Measurements from ENCODE around the gene MMP24. TPM values are rescaled to one million over a fixed set of nuclear protein-coding genes. Genes with fewer than 3 reads are reported as not detected.

The MMP24 gene
- polyA plus RNA-seq, 2 donors = 0.10 to 0.12 TPM

GRCh38 chr20:35297155-35297554, 70.7 kb downstream of the MMP24 start:
- H3K36me3 ChIP-seq (ENCODE audit: control insufficient read depth in 2 of 2, insufficient read depth in 2 of 2, low read length in 1 of 2) = no peaks in the 10 kb centered on the region
- H3K4me1 ChIP-seq (ENCODE audit: control insufficient read depth in 2 of 2, insufficient read depth in 2 of 2, low read length in 1 of 2) = peaks cover 0 to 21% of the 10 kb centered on the region in 2 donors
- 58 to 61% methylated on average over 8 of the region's 8 CpGs for WGBS, 2 donors
- peak overlapping the region in 1 of 2 donors; percentile 44 for H3K27ac ChIP-seq (ENCODE audit: low read depth in 2 of 2, low read length in 1 of 2)
- no peaks in the 10 kb centered on the region for H3K27me3 ChIP-seq (ENCODE audit: control insufficient read depth in 1 of 2, insufficient read depth in 2 of 2, low read length in 2 of 2)
- no peaks in the 10 kb centered on the region for H3K9me3 ChIP-seq (ENCODE audit: control insufficient read depth in 2 of 2, insufficient read depth in 1 of 2, low read depth in 1 of 2, low read length in 1 of 2)
- H3K4me3 ChIP-seq (ENCODE audit: low read depth in 1 of 2, low read length in 2 of 2) = no peak overlapping the region

GRCh38 chr20:35297740-35298139, 71.2 kb downstream of the MMP24 start:
- Histone ChIP-seq H3K4me3 (ENCODE audit: low read depth in 1 of 2, low read length in 2 of 2) (no peak overlapping the region), H3K27ac (ENCODE audit: low read depth in 2 of 2, low read length in 1 of 2) (peak overlapping the region in 1 of 2 donors; percentile 26), H3K9me3 (ENCODE audit: control insufficient read depth in 2 of 2, insufficient read depth in 1 of 2, low read depth in 1 of 2, low read length in 1 of 2) (no peaks in the 10 kb centered on the region), H3K4me1 (ENCODE audit: control insufficient read depth in 2 of 2, insufficient read depth in 2 of 2, low read length in 1 of 2) (peaks cover 0 to 19% of the 10 kb centered on the region in 2 donors), H3K27me3 (ENCODE audit: control insufficient read depth in 1 of 2, insufficient read depth in 2 of 2, low read length in 2 of 2) (no peaks in the 10 kb centered on the region), H3K36me3 (ENCODE audit: control insufficient read depth in 2 of 2, insufficient read depth in 2 of 2, low read length in 1 of 2) (peaks cover 0 to under 1% of the 10 kb centered on the region in 2 donors)
- WGBS, 2 donors = 88 to 89% methylated on average over 14 of the region's 14 CpGs

- Histone ChIP-seq H3K36me3 (ENCODE audit: control insufficient read depth in 2 of 2, insufficient read depth in 2 of 2, low read length in 1 of 2) (peaks cover 0 to 2% of the 10 kb centered on the region in 2 donors), H3K9me3 (ENCODE audit: control insufficient read depth in 2 of 2, insufficient read depth in 1 of 2, low read depth in 1 of 2, low read length in 1 of 2) (no peaks in the 10 kb centered on the region), H3K27ac (ENCODE audit: low read depth in 2 of 2, low read length in 1 of 2) (no peak overlapping the region), H3K4me3 (ENCODE audit: low read depth in 1 of 2, low read length in 2 of 2) (no peak overlapping the region), H3K27me3 (ENCODE audit: control insufficient read depth in 1 of 2, insufficient read depth in 2 of 2, low read length in 2 of 2) (no peaks in the 10 kb centered on the region), H3K4me1 (ENCODE audit: control insufficient read depth in 2 of 2, insufficient read depth in 2 of 2, low read length in 1 of 2) (peaks cover 0 to 16% of the 10 kb centered on the region in 2 donors)
- WGBS, 2 donors = 65 to 80% methylated on average over 4 to 5 of the region's 5 CpGs
These were observed 71.8 kb downstream of the MMP24 start for GRCh38 chr20:35298264-35298663.

GRCh38 chr20:35299780-35300179, 73.3 kb downstream of the MMP24 start:
- H3K9me3 ChIP-seq (ENCODE audit: control insufficient read depth in 2 of 2, insufficient read depth in 1 of 2, low read depth in 1 of 2, low read length in 1 of 2) = no peaks in the 10 kb centered on the region
- H3K4me1 ChIP-seq (ENCODE audit: control insufficient read depth in 2 of 2, insufficient read depth in 2 of 2, low read length in 1 of 2) = peaks cover 0 to 24% of the 10 kb centered on the region in 2 donors
- no peak overlapping the region for H3K4me3 ChIP-seq (ENCODE audit: low read depth in 1 of 2, low read length in 2 of 2)
- WGBS, 2 donors = 85 to 86% methylated on average over 4 of the region's 4 CpGs
- H3K27ac ChIP-seq (ENCODE audit: low read depth in 2 of 2, low read length in 1 of 2) = no peak overlapping the region
- H3K36me3 ChIP-seq (ENCODE audit: control insufficient read depth in 2 of 2, insufficient read depth in 2 of 2, low read length in 1 of 2) = peaks cover 0 to 2% of the 10 kb centered on the region in 2 donors
- H3K27me3 ChIP-seq (ENCODE audit: control insufficient read depth in 1 of 2, insufficient read depth in 2 of 2, low read length in 2 of 2) = no peaks in the 10 kb centered on the region

- Histone ChIP-seq H3K4me1 (ENCODE audit: control insufficient read depth in 2 of 2, insufficient read depth in 2 of 2, low read length in 1 of 2) (peaks cover 0 to 29% of the 10 kb centered on the region in 2 donors), H3K4me3 (ENCODE audit: low read depth in 1 of 2, low read length in 2 of 2) (no peak overlapping the region), H3K27me3 (ENCODE audit: control insufficient read depth in 1 of 2, insufficient read depth in 2 of 2, low read length in 2 of 2) (no peaks in the 10 kb centered on the region), H3K27ac (ENCODE audit: low read depth in 2 of 2, low read length in 1 of 2) (no peak overlapping the region), H3K9me3 (ENCODE audit: control insufficient read depth in 2 of 2, insufficient read depth in 1 of 2, low read depth in 1 of 2, low read length in 1 of 2) (no peaks in the 10 kb centered on the region), H3K36me3 (ENCODE audit: control insufficient read depth in 2 of 2, insufficient read depth in 2 of 2, low read length in 1 of 2) (peaks cover 0 to 2% of the 10 kb centered on the region in 2 donors)
- WGBS, 2 donors = 87 to 89% methylated on average over 4 of the region's 4 CpGs
These were observed 74.2 kb downstream of the MMP24 start for GRCh38 chr20:35300469-35301262.

GRCh38 chr20:35301426-35301825, 74.9 kb downstream of the MMP24 start:
- no peak overlapping the region for H3K27ac ChIP-seq (ENCODE audit: low read depth in 2 of 2, low read length in 1 of 2)
- WGBS, 2 donors = 90 to 97% methylated on average over 2 of the region's 2 CpGs

GRCh38 chr20:35302421-35303335, 76.2 kb downstream of the MMP24 start:
- peaks cover 7 to 41% of the 10 kb centered on the region in 2 donors for H3K4me1 ChIP-seq (ENCODE audit: control insufficient read depth in 2 of 2, insufficient read depth in 2 of 2, low read length in 1 of 2)
- no peaks in the 10 kb centered on the region for H3K27me3 ChIP-seq (ENCODE audit: control insufficient read depth in 1 of 2, insufficient read depth in 2 of 2, low read length in 2 of 2)
- WGBS, 2 donors = 75 to 80% methylated on average over 6 of the region's 6 CpGs
- H3K36me3 ChIP-seq (ENCODE audit: control insufficient read depth in 2 of 2, insufficient read depth in 2 of 2, low read length in 1 of 2) = peaks cover 0 to 2% of the 10 kb centered on the region in 2 donors
- H3K27ac ChIP-seq (ENCODE audit: low read depth in 2 of 2, low read length in 1 of 2) = no peak overlapping the region
- no peak overlapping the region for H3K4me3 ChIP-seq (ENCODE audit: low read depth in 1 of 2, low read length in 2 of 2)
- H3K9me3 ChIP-seq (ENCODE audit: control insufficient read depth in 2 of 2, insufficient read depth in 1 of 2, low read depth in 1 of 2, low read length in 1 of 2) = no peaks in the 10 kb centered on the region

More at GRCh38 chr20:35301426-35301825, 74.9 kb downstream of the MMP24 start:
- Histone ChIP-seq H3K4me1 (ENCODE audit: control insufficient read depth in 2 of 2, insufficient read depth in 2 of 2, low read length in 1 of 2) (peaks cover 2 to 30% of the 10 kb centered on the region in 2 donors), H3K36me3 (ENCODE audit: control insufficient read depth in 2 of 2, insufficient read depth in 2 of 2, low read length in 1 of 2) (peaks cover 0 to 2% of the 10 kb centered on the region in 2 donors), H3K27me3 (ENCODE audit: control insufficient read depth in 1 of 2, insufficient read depth in 2 of 2, low read length in 2 of 2) (no peaks in the 10 kb centered on the region), H3K9me3 (ENCODE audit: control insufficient read depth in 2 of 2, insufficient read depth in 1 of 2, low read depth in 1 of 2, low read length in 1 of 2) (no peaks in the 10 kb centered on the region), H3K4me3 (ENCODE audit: low read depth in 1 of 2, low read length in 2 of 2) (no peak overlapping the region)

- H3K4me1 ChIP-seq (ENCODE audit: control insufficient read depth in 2 of 2, insufficient read depth in 2 of 2, low read length in 1 of 2) = peaks cover 9 to 44% of the 10 kb centered on the region in 2 donors
- H3K9me3 ChIP-seq (ENCODE audit: control insufficient read depth in 2 of 2, insufficient read depth in 1 of 2, low read depth in 1 of 2, low read length in 1 of 2) = no peaks in the 10 kb centered on the region
- no peaks in the 10 kb centered on the region for H3K27me3 ChIP-seq (ENCODE audit: control insufficient read depth in 1 of 2, insufficient read depth in 2 of 2, low read length in 2 of 2)
- H3K4me3 ChIP-seq (ENCODE audit: low read depth in 1 of 2, low read length in 2 of 2) = no peak overlapping the region
- peaks cover 0 to 2% of the 10 kb centered on the region in 2 donors for H3K36me3 ChIP-seq (ENCODE audit: control insufficient read depth in 2 of 2, insufficient read depth in 2 of 2, low read length in 1 of 2)
- WGBS, 2 donors = 68 to 74% methylated on average over 11 of the region's 11 CpGs
- no peak overlapping the region for H3K27ac ChIP-seq (ENCODE audit: low read depth in 2 of 2, low read length in 1 of 2)
These were observed 76.9 kb downstream of the MMP24 start for GRCh38 chr20:35303382-35303734.

GRCh38 chr20:35303735-35304491, 77.4 kb downstream of the MMP24 start:
- H3K4me1 ChIP-seq (ENCODE audit: control insufficient read depth in 2 of 2, insufficient read depth in 2 of 2, low read length in 1 of 2) = peaks cover 9 to 40% of the 10 kb centered on the region in 2 donors
- WGBS, 2 donors = 24 to 25% methylated on average over 18 of the region's 18 CpGs

More at GRCh38 chr20:35303735-35304491, 77.4 kb downstream of the MMP24 start:
- H3K27ac ChIP-seq (ENCODE audit: low read depth in 2 of 2, low read length in 1 of 2) = peak overlapping the region in 1 of 2 donors; percentile 63
- H3K4me3 ChIP-seq (ENCODE audit: low read depth in 1 of 2, low read length in 2 of 2) = no peak overlapping the region
- H3K27me3 ChIP-seq (ENCODE audit: control insufficient read depth in 1 of 2, insufficient read depth in 2 of 2, low read length in 2 of 2) = no peaks in the 10 kb centered on the region
- H3K36me3 ChIP-seq (ENCODE audit: control insufficient read depth in 2 of 2, insufficient read depth in 2 of 2, low read length in 1 of 2) = peaks cover 0 to 2% of the 10 kb centered on the region in 2 donors
- H3K9me3 ChIP-seq (ENCODE audit: control insufficient read depth in 2 of 2, insufficient read depth in 1 of 2, low read depth in 1 of 2, low read length in 1 of 2) = no peaks in the 10 kb centered on the region

Measured in esophagus (tissue), 2 donors.